ENCODE measurements around the gene EXOSC10.
A peak's percentile ranks its signal among the peaks of the same experiment; 100 is the strongest.

Gene EXOSC10

GRCh38 chr1:11046270-11046566, 53.5 kb downstream of the EXOSC10 start:
- CTCF ChIA-PET = interaction anchor here (2.2 kb wide), 1 partner anchor 8 kb away, joined by 8 read pairs; no protein-coding TSS in a partner anchor

GRCh38 chr1:11045428-11046269, 54.0 kb downstream of the EXOSC10 start:
- ChIA-PET CTCF (interaction anchor here (2.2 kb wide), 1 partner anchor 8 kb away, joined by 8 read pairs; no protein-coding TSS in a partner anchor), POLR2A (interaction anchor here (0.6 kb wide), 2 partner anchors 56 to 90 kb away, joined by 5 to 6 read pairs; no protein-coding TSS in a partner anchor)
- TF ChIP-seq CTCF (IDR thresholded peaks at IDR 0.05; ENCODE audit: control extremely low read depth, extremely low read depth, low read depth, missing control alignments) = no peak
- DNase-seq (ENCODE audit: extremely low spot score) = no peak

More at GRCh38 chr1:11046270-11046566, 53.5 kb downstream of the EXOSC10 start:
- POLR2A ChIA-PET = interaction anchor here (0.6 kb wide), 1 partner anchor 57 kb away, joined by 6 read pairs; no protein-coding TSS in a partner anchor
- no peak for TF ChIP-seq CTCF (IDR thresholded peaks at IDR 0.05; ENCODE audit: control extremely low read depth, extremely low read depth, low read depth, missing control alignments)
- no peak for DNase-seq (ENCODE audit: extremely low spot score)

GRCh38 chr1:11044849-11045427, 54.7 kb downstream of the EXOSC10 start:
- ChIA-PET CTCF (interaction anchor here (1.4 kb wide), 1 partner anchor 68 kb away, joined by 3 read pairs; no protein-coding TSS in a partner anchor), POLR2A (interaction anchor here (0.5 to 0.6 kb wide), 2 partner anchors 89 to 221 kb away, joined by 4 to 5 read pairs; no protein-coding TSS in a partner anchor)
- TF ChIP-seq CTCF (IDR thresholded peaks at IDR 0.05; ENCODE audit: control extremely low read depth, extremely low read depth, low read depth, missing control alignments) = no peak
- DNase-seq (ENCODE audit: extremely low spot score) = peak; percentile 18

GRCh38 chr1:11044086-11044848, 55.4 kb downstream of the EXOSC10 start:
- POLR2A ChIA-PET = interaction anchor here (0.5 kb wide), 1 partner anchor 221 kb away, joined by 4 read pairs; no protein-coding TSS in a partner anchor
- no peak for DNase-seq (ENCODE audit: extremely low spot score)
- TF ChIP-seq CTCF (IDR thresholded peaks at IDR 0.05; ENCODE audit: control extremely low read depth, extremely low read depth, low read depth, missing control alignments) = no peak
- CTCF ChIA-PET = interaction anchor here (1.4 kb wide), 1 partner anchor 69 kb away, joined by 3 read pairs; no protein-coding TSS in a partner anchor

GRCh38 chr1:11042995-11043874, 56.4 kb downstream of the EXOSC10 start:
- DNase-seq (ENCODE audit: extremely low spot score) = no peak
- no peak for TF ChIP-seq CTCF (IDR thresholded peaks at IDR 0.05; ENCODE audit: control extremely low read depth, extremely low read depth, low read depth, missing control alignments)
- ChIA-PET CTCF (interaction anchor here (1.1 to 1.4 kb wide), 2 partner anchors 70 to 603 kb away, joined by 3 read pairs; no protein-coding TSS in a partner anchor), POLR2A (no interaction called here)

Measured in GM10248 (cell line).